Skeletal muscle tissue (tissue), 4 donors: ENCODE results near the gene CHD2. TPM values are rescaled to one million over a fixed set of nuclear protein-coding genes. Genes with fewer than 3 reads are reported as not detected.

ENCODE experiments used
- H3K27ac ChIP-seq: one replicate; pipeline ENCODE4 v1.7.0; 2013; ENCODE audit warnings: mild to moderate bottlenecking, low read depth, low read length, inconsistent platforms
- H3K27me3 ChIP-seq, 3 donors: one replicate each; pipeline ENCODE4 v1.7.0; 2013; ENCODE audit warnings: low read length in 3 of 3; ENCODE audit not compliant: control insufficient read depth in 3 of 3, insufficient read depth in 3 of 3
- H3K36me3 ChIP-seq, 3 donors: one replicate each; pipeline ENCODE4 v1.7.0; 2013; ENCODE audit warnings: low read length in 3 of 3; ENCODE audit not compliant: control insufficient read depth in 3 of 3, insufficient read depth in 3 of 3
- H3K4me1 ChIP-seq, 3 donors: one replicate each; pipeline ENCODE4 v1.7.0; 2013; ENCODE audit warnings: low read length in 3 of 3, mild to moderate bottlenecking in 3 of 3; ENCODE audit not compliant: control insufficient read depth in 3 of 3, insufficient read depth in 3 of 3
- H3K4me3 ChIP-seq, 3 donors: one replicate each; pipeline ENCODE4 v1.7.0; 2013; ENCODE audit warnings: low read length in 3 of 3
- H3K9ac ChIP-seq, 3 donors: one replicate each; pipeline ENCODE4 v1.7.0; 2013; ENCODE audit warnings: low read length in 3 of 3, mild to moderate bottlenecking in 3 of 3, moderate library complexity in 2 of 3, low read depth in 1 of 3
- H3K9me3 ChIP-seq, 3 donors: one replicate each; pipeline ENCODE4 v1.7.0; 2013; ENCODE audit warnings: low read length in 3 of 3; ENCODE audit not compliant: control insufficient read depth in 3 of 3
- total RNA-seq: library from RNA; depleted of rRNA; stranded (reverse); fragments of >200 nt; gene quantifications from one replicate; pipeline ENCODE4 v1.2.3, GENCODE V29; 2014
- donor health status: Osteomylitis.

The CHD2 gene
- total RNA-seq, 1 donor from 2014 or later: 105 TPM

DNA sequence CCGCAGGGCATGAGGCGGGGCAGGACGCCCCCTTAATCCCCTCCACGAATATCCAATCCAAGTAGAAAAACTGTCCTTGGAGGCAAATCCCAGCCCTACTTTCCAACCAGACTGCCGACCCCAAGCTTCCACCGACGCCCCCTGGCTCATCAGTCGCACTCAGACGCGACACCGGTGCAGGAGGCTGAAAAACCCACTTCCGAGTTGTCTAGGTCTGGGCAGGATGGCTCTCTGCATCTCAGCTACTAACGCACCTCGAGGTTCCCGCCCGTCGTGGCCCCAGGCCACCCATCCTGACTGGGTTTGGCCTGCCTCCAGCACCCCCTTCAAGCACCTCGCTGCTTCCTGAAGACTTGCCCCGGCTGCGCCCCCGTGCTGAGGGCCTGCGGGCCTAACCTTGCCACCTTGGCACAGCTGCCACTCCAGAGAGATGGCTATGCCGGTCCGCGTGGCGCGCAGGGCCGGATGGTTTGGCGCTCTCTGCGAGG lies 173.4 kb downstream of the CHD2 start:
- Histone ChIP-seq H3K27me3 (no peaks in the 10 kb centered on the region), H3K9me3 (no peaks in the 10 kb centered on the region), H3K4me3 (peak overlapping the region; percentile 60 to 83 (median 73)), H3K4me1 (peaks cover 70 to 87% (median 78%) of the 10 kb centered on the region in 3 donors), H3K36me3 (peaks cover 0 to 7% (median 3%) of the 10 kb centered on the region in 3 donors), H3K9ac (peak overlapping the region; percentile 47 to 92 (median 67)), H3K27ac (peak overlapping the region; percentile 85)

DNA sequence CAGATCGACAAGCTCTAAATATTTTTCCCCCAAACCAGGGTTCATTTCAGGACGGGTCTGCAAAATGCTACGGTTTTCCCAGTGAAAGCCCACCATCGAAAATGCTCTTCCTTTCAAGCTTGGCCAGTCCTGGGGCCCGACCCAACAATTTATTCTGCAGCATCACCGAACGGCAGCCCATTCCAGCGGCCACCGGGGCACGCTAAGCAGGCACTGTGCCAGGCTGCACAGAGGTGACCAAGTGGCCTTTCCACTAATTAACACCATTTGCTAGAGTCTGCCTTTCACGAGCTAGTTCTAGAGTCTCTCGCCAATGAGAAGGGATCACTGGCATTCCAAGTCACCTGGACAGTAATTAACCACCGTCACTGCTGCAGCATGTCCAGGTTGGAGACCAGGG lies 174.5 kb downstream of the CHD2 start:
- Histone ChIP-seq H3K4me1 (peaks cover 66 to 81% (median 73%) of the 10 kb centered on the region in 3 donors), H3K9me3 (no peaks in the 10 kb centered on the region), H3K9ac (peak overlapping the region in 2 of 3 donors; percentile 40 to 51), H3K27ac (no peak overlapping the region), H3K36me3 (peaks cover 0 to 3% (median 2%) of the 10 kb centered on the region in 3 donors), H3K27me3 (no peaks in the 10 kb centered on the region), H3K4me3 (peak overlapping the region in 2 of 3 donors; percentile 13 to 60)

DNA sequence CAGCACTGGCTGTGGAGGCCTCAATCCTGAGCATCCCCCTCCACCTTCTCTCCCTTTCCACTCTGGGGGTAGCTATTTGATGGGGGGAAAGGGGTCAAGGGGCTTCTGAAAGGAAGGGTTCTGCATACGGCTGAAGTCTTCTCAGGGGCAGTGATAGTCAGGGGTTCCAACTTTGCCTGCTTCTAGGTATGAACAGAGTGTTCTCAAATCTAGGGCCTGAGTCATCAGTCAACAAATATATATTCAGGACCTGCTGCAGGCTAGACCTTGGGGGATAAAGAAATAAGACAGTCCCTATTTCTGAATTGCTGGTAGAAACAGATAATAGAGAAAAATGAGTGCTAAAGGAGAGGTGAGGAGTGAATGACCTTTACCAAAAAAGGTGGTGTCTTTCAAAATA lies 176.1 kb downstream of the CHD2 start:
- Histone ChIP-seq H3K4me3 (no peak overlapping the region), H3K27me3 (no peaks in the 10 kb centered on the region), H3K27ac (peak overlapping the region; percentile 17), H3K4me1 (peaks cover 61 to 78% (median 69%) of the 10 kb centered on the region in 3 donors), H3K36me3 (no peaks in the 10 kb centered on the region), H3K9me3 (no peaks in the 10 kb centered on the region), H3K9ac (peak overlapping the region in 1 of 3 donors; percentile 69)

DNA sequence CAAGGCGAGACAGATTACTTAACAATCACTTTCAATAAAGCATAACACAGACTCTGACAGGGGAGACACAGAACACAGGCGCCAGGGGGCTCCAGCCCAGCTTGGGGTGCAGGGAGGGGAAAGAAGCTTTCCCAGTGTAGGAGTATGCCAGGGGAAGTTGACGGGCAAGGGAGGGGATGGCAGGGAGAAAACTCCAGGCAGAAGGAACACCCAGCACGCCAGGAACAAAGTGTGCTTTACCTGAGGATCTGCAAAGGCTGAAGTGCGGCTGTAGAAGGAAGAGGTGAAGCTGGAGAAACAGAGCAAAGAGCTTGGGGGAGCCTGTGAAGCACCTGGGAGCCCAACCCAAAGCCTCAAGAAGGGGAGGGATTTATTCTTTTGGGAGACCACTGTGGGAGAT lies 176.8 kb downstream of the CHD2 start:
- no peaks in the 10 kb centered on the region for H3K9me3 ChIP-seq
- peaks cover 59 to 78% (median 68%) of the 10 kb centered on the region in 3 donors for H3K4me1 ChIP-seq
- peak overlapping the region in 2 of 3 donors; percentile 47 to 69 for H3K9ac ChIP-seq
- peak overlapping the region; percentile 17 for H3K27ac ChIP-seq
- no peaks in the 10 kb centered on the region for H3K27me3 ChIP-seq
- H3K4me3 ChIP-seq: no peak overlapping the region
- H3K36me3 ChIP-seq: no peaks in the 10 kb centered on the region

Other genes with a start within 250 kb of the CHD2 start
- gene FAM174B, start 244.5 kb upstream of the CHD2 start, total RNA-seq: 8.4 TPM
- gene RGMA, start 188.9 kb downstream of the CHD2 start, total RNA-seq: 5.7 TPM